ENCODE data around the gene C1QL4.
A peak's percentile ranks its signal among the peaks of the same experiment; 100 is the strongest.
"Not testable (repeated sequence)": the region's sequence is repeated elsewhere in the genome, so short reads cannot be mapped to it uniquely, and the experiment has no call there.

Gene C1QL4

DNA sequence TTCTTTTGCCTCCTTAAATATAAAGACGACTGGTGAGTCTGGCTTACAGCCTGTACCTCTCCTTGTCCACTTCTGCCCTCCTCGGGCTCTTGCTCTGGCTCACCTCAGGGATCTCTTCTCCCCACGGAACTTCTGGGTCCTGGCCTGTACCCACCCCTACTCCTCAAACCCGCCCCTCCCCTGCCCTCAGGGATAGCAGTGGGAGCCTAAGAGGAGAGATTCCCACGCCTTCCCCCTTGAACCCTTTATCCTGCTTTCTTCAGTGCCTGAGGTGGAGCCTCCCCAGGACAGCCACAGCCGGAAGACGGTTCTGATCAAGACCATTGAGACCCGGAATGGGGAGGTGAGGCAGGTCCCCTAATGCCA lies 39.3 kb downstream of the C1QL4 start:
- no peak for DNase-seq

DNA sequence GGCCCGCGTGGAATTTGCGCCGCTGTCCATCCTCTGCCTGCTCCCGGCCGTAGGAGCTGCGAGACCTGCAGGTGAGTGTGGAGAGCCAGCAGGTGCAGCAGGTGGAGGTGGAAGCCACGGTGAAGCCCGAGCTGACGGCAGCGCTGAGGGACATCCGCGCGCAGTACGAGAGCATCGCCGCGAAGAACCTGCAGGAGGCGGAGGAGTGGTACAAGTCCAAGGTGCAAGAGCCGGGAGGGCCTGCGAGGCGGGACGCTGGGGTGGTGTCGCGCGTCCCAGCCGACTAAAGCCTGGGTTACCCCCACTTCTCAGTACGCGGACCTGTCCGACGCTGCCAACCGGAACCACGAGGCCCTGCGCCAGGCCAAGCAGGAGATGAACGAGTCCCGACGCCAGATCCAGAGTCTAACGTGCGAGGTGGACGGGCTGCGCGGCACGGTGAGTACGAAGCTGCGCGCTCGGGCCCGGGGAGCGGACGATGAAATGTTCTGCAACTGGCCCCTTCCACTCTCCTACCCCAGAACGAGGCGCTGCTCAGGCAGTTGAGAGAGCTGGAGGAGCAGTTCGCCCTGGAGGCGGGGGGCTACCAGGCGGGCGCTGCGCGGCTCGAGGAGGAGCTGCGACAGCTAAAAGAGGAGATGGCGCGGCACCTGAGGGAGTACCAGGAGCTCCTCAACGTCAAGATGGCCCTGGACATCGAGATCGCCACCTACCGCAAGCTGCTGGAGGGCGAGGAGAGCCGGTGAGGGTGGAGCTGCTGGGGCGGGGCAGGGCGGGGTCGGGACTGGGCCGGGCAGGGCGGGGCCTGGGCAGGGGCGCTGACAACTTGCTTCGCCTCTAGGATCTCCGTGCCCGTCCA lies 39.9 kb downstream of the C1QL4 start:
- peak; percentile 90 for DNase-seq

DNA sequence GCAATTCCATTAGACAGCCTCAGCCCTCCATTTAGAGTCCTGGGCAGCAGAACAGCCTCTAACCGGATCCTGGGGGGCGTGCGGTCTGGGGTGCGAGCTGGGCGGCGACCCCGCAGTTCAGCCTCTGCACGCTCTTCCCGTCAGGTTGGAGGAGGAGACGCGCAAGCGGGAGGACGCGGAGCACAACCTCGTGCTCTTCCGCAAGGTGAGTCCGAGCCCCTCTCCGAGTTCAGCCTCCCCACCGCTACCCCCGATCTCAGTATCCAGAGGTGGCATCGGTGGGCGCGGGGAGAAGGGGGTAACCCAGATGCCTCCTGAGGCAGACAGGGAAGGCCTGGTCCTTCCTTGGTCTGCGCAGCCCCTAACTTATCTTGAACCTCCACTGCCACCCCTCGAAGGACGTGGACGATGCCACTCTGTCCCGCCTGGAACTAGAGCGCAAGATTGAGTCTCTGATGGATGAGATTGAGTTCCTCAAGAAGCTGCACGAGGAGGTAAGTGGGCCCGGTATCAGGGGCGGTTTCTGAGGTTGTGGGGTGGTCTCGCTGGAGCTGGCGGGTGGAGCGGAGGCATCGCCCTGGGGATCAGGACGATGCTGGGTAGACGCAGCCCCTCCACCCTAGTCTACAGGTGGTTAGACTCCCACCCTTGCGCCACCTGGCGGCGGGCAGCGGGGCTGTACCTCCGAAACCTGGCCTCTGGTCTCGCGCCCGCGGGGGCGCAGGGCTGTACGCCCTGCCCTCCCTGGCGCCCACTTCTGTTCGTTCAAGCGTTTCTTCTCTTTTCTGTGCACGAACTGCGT lies 40.8 kb downstream of the C1QL4 start:
- DNase-seq: peak; percentile 87

DNA sequence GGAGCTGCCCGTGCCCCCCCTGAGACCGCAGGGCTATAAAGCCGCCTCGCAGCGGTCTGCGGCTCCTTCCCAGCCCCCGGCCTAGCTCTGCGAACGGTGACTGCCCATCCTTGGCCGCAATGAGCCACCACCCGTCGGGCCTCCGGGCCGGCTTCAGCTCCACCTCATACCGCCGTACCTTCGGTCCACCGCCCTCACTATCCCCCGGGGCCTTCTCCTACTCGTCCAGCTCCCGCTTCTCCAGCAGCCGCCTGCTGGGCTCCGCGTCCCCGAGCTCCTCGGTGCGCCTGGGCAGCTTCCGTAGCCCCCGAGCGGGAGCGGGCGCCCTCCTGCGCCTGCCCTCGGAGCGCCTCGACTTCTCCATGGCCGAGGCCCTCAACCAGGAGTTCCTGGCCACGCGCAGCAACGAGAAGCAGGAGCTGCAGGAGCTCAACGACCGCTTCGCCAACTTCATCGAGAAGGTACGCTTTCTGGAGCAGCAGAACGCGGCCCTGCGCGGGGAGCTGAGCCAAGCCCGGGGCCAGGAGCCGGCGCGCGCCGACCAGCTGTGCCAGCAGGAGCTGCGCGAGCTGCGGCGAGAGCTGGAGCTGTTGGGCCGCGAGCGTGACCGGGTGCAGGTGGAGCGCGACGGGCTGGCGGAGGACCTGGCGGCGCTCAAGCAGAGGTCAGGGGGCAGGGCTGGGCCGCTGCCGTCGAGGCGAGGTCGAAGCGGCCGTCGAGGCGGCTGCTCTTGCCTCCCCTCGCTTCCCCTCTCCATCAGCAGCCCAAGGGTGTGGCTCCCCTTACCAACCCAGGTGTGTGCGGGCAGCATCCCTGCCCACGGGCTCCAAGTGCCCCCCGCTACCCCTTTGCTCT lies 41.7 kb downstream of the C1QL4 start, which contains the start of gene PRPH:
Gene PRPH (plus strand): TSS at position 66 of the 855 bp plus-strand sequence. CDS start 54 bp downstream, at position 120.
- peak; percentile 70 for DNase-seq

GRCh38 chr12:49294804-49295081 lies 42.2 kb downstream of the C1QL4 start:
- no peak for DNase-seq

- no peak for DNase-seq
These were observed 42.7 kb downstream of the C1QL4 start for GRCh38 chr12:49294086-49294803.

- no peak for DNase-seq
These were observed 43.7 kb downstream of the C1QL4 start for GRCh38 chr12:49293056-49293956.

- DNase-seq: no peak
These were observed 44.3 kb downstream of the C1QL4 start for GRCh38 chr12:49292729-49293055.

DNA sequence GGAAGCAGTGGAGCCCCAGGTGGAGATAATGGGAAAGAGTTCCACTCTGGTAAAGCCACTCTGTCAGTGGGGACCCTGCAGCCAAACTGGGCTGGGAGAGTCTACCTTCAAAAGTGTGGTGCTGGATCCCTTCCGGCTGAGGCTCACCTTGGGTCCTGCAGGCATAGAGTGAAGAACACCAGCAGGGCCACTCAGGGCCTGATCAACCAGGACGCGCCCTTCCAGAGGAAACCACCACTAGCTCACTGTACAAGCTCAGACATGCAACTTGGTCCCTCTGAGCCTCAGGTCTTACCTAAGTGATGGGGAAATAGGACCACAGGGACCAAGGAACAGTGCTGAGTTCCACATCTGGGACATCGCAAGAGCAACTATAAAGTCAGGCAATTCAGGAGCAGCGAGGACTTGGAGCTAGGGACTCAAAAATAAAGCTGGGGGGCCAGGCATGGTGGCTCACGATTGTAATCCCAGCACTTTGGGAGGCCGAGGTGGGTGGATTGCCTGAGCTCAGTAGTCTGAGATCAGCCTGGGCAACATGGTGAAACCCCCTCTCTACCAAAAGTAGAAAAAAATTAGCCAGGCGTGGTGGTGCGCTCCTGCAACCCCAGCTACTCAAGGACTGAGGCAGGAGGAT lies 47.9 kb downstream of the C1QL4 start:
- DNase-seq: no peak

DNA sequence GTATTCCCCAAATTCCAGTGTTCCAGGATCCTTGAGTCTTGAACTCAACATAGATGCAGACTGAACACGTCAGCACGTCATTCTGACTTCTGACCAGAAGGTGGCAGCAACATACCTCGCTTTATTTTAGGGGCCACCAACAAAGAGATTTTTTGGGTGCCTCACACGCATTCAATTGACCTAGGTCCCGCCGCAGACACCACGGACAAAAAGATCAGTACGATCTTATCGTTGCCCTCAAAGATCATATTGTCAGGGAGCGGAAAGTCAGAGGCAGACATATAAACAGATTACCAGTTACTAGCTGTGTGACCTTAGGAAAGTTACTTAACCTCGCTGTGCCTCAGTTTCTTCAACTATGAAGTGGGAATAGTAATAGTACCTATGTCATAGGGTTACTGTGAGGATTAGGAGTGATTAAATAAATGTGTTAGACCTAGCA lies 48.6 kb downstream of the C1QL4 start:
- peak; percentile 60 for DNase-seq

DNA sequence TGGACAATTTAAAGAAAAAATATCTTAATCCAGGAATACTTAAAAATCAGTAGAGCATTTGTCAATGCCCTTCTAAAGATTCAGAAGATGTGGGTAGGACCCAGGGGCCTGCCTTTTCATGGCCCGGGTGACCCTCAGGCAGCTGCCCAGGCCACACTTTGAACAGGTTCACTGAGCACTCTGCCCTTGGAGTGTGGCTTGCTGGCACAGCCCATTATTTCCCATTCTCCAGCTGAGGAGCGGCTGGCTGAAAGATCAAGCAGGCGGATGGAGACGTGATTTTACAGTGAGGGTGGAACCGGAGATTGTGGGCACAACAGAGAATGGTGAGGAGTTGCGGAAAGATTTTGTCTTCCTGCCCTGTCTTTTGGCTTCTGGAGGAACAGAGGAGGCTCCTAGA lies 49.1 kb downstream of the C1QL4 start:
- DNase-seq: no peak

DNA sequence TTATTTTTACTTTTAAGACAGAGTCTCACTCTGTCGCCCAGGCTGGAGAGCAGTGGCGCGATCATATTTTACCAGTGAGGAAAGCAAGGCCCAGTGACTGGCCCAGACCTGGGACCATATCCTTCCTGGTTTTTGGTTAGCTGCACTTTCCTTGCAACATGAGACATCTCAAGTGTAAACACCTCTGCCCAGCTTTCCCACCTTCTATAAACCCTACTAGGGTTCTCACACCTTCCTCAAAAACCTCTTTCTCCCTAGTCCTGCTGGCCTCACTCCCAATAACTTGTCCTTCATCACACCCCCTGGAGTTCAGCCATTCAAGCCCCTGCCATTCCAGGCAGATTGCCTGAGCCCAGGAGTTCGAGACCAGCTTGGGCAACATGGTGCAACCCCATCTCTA lies 52.3 kb downstream of the C1QL4 start:
- no peak for DNase-seq

GRCh38 chr12:49283541-49284429 lies 53.2 kb downstream of the C1QL4 start:
- DNase-seq: peak; percentile 31

DNA sequence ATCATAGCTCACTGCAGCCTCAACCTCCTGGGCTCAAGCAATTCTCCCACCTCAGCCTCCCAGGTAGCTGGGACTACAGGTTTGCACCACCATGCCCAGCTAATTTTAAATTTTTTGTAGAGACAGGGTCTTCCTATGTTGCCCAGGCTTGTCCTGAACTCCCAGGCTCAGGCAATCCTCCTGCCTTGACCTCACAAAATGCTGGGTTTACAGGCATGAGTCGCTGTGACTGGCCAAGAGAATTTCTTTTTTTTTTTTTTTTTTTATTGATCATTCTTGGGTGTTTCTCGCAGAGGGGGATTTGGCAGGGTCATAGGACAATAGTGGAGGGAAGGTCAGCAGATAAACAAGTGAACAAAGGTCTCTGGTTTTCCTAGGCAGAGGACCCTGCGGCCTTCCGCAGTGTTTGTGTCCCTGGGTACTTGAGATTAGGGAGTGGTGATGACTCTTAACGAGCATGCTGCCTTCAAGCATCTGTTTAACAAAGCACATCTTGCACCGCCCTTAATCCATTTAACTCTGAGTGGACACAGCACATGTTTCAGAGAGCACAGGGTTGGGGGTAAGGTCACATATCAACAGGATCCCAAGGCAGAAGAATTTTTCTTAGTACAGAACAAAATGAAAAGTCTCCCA lies 54.1 kb downstream of the C1QL4 start:
- not testable (repeated sequence) for DNase-seq

Measured in DMS53 (cell line).